IPS-20b (cell line): ENCODE data around the gene ARSG.

Source experiments
- H3K27ac ChIP-seq: one replicate; pipeline ENCODE4 v1.5.1; 2013; ENCODE audit warnings: low read length
- H3K27me3 ChIP-seq: 2 replicates; pipeline ENCODE4 v1.6.1; 2013; ENCODE audit warnings: mild to moderate bottlenecking, low read length, inconsistent platforms; ENCODE audit not compliant: insufficient read depth
- H3K36me3 ChIP-seq: 2 replicates; pipeline ENCODE4 v1.6.1; 2013; ENCODE audit warnings: low read depth, mild to moderate bottlenecking, inconsistent platforms, low read length, moderate library complexity; ENCODE audit not compliant: insufficient read depth
- H3K4me1 ChIP-seq: 2 replicates; pipeline ENCODE4 v1.6.1; 2013; ENCODE audit warnings: mild to moderate bottlenecking, control low read depth, inconsistent platforms, low read length, moderate library complexity; ENCODE audit not compliant: insufficient read depth
- H3K4me3 ChIP-seq: 2 replicates; pipeline ENCODE4 v1.5.1; 2013; ENCODE audit warnings: mild to moderate bottlenecking, low read length, inconsistent platforms
- H3K9ac ChIP-seq: 2 replicates; pipeline ENCODE4 v1.6.1; 2013; ENCODE audit warnings: low read depth, mild to moderate bottlenecking, inconsistent platforms, low read length, moderate library complexity
- H3K9me3 ChIP-seq: 2 replicates; pipeline ENCODE4 v1.6.1; 2013; ENCODE audit warnings: mild to moderate bottlenecking, low read depth, low read length, inconsistent platforms; ENCODE audit not compliant: insufficient read depth

Gene ARSG

DNA sequence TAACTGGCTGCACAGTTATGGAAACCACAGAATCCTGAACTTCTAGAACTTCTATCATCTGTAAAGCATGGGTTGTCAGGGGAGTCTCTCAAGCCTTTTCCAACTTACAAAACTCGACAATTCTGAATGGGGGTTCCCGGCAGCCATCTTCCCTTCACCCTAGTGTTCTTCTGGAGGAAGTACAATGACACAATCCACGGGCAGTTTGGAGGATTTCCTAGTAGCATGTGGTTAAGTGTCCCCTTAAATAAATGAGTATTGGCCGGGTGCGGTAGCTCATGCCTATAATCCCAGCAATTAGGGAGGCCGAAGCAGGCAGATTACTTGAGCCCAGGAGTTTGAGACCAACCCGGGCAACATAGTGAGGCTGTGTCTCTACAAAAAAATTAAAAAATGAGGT lies 2.5 kb upstream of the ARSG start:
- H3K4me3 ChIP-seq: no peak overlapping the region
- H3K27me3 ChIP-seq: peaks cover 45% of the 10 kb centered on the region
- no peaks in the 10 kb centered on the region for H3K36me3 ChIP-seq
- H3K9me3 ChIP-seq: no peaks in the 10 kb centered on the region
- no peak overlapping the region for H3K9ac ChIP-seq
- no peak overlapping the region for H3K27ac ChIP-seq
- H3K4me1 ChIP-seq: peaks cover 7% of the 10 kb centered on the region; the same call in 1 of the 2 replicates

DNA sequence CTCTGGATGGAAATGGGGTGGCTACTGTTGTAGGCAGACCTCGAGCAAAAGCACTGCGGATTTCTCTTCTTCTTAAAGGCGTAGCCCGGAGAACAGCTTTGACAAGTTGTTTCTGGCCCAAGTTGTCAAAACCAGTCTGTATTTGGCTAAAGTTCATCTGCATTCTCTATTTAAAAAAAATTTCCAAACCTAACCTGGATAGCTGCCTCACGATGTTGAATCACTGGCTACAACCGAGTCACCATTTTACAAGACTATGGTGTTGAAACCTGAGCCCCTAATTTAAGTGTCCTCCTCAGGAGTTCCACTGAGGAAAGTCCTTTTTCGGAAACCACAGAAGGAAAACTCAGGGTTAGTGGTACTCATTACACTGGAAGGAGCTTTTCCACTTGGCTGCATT lies 1.8 kb upstream of the ARSG start:
- Histone ChIP-seq H3K4me1 (peaks cover 13% of the 10 kb centered on the region; the same call in 1 of the 2 replicates), H3K27me3 (peaks cover 47% of the 10 kb centered on the region), H3K4me3 (peak overlapping the region; percentile 76), H3K36me3 (no peaks in the 10 kb centered on the region), H3K9ac (no peak overlapping the region), H3K9me3 (no peaks in the 10 kb centered on the region), H3K27ac (no peak overlapping the region)

DNA sequence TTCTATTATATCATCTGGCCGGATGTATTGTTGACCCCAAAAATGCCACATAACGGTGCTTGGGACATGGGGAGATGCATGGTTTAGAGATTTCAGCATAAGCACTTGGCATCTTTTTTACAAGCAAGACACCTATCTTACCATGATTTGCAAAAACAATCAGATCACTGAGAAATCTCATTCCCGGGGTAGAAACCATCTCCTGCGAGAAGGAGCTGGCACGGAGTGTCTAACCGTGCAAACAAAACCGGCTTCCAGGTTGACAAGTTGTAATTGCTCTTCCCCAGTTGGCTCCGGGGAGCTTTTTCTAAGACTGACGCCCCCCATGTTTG lies 1.4 kb upstream of the ARSG start:
- peaks cover 18% of the 10 kb centered on the region; the same call in 1 of the 2 replicates for H3K4me1 ChIP-seq
- H3K36me3 ChIP-seq: no peaks in the 10 kb centered on the region
- H3K27ac ChIP-seq: no peak overlapping the region
- H3K27me3 ChIP-seq: peaks cover 52% of the 10 kb centered on the region
- peak overlapping the region; percentile 76 for H3K4me3 ChIP-seq
- no peak overlapping the region for H3K9ac ChIP-seq
- H3K9me3 ChIP-seq: no peaks in the 10 kb centered on the region

DNA sequence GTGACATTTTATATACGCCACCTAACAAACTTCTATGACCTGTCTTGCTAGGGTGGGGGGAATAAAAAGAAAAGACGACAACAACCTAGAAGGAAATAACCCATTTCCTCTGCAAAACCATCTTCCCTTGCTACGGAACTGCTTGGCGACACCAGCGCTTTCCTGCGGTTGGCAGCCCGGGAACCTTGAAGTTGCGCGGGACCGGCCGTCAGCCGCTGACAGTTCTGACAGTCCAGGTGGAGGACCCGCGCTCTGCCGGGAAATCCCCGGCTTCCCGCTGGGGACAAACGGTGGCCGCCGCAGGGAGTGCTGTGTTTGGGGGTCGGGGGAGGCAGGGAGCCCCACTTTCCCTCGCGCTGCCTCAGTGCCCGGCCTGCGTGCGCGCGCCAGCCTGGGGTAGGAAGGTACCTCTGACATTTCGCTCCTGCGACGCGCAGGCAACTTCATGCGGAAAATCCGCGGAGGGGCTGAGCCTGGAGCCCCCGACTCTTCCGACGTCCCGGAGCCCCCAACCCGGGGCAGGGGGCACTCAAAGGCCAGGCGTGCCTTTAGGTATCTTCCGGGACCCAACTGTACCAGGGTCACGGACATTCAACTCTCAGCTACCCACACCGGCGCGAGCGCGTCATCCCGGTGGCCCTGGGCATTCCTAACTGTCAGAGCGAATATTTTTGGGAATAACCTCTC lies 884 bp upstream of the ARSG start:
- Histone ChIP-seq H3K9me3 (no peaks in the 10 kb centered on the region), H3K4me3 (peak overlapping the region; percentile 76), H3K36me3 (no peaks in the 10 kb centered on the region), H3K9ac (peak overlapping the region; percentile 44; the same call in 1 of the 2 replicates), H3K4me1 (peaks cover 20% of the 10 kb centered on the region; the same call in 1 of the 2 replicates), H3K27ac (no peak overlapping the region), H3K27me3 (peaks cover 53% of the 10 kb centered on the region)

DNA sequence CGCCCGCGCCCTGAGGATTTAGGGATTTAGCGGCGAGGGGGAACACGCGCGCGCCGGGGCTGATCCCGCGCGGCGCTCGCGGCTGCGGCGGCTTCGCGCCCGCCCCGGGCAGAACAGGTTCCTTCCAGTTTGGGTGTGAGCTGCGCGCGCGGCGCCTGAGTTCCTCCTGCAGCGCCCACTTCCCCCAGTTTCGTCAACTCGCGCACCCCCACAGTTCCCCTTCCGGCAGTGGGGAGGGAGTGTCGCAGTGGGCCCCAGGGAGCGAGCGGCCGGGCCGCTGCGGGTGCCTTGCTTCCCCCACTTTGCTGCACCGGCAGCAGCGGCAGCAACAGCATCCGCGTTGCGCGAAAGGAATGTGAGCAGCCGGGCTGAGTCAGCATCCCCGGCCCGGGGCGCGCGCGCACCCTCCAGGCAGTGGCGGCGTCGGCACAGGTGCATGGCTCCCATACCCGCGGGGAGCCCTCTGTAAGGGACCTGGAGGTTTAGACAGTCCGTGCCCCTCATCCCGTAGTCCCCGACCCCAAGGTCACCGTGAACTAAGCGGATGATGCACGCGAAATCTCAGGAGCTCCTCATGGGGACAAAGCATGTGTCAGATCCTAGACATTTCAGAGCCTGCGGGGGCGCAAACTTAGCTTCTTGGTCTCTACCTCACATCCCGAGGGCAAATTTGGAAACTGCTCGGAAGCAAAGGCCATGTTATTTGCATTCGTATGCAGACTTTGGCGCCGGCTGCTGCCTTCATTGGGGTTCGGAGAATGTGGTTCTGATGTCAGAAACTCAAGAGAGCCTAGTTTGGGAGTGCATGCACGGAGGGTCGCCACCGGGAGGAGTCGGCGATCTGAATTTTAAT lies 767 bp downstream of the ARSG start:
- no peaks in the 10 kb centered on the region for H3K9me3 ChIP-seq
- peaks cover 28% of the 10 kb centered on the region; the same call in 1 of the 2 replicates for H3K4me1 ChIP-seq
- H3K9ac ChIP-seq: peak overlapping the region; percentile 67
- no peaks in the 10 kb centered on the region for H3K36me3 ChIP-seq
- H3K27me3 ChIP-seq: peaks cover 53% of the 10 kb centered on the region
- peak overlapping the region; percentile 76 for H3K4me3 ChIP-seq
- H3K27ac ChIP-seq: no peak overlapping the region

DNA sequence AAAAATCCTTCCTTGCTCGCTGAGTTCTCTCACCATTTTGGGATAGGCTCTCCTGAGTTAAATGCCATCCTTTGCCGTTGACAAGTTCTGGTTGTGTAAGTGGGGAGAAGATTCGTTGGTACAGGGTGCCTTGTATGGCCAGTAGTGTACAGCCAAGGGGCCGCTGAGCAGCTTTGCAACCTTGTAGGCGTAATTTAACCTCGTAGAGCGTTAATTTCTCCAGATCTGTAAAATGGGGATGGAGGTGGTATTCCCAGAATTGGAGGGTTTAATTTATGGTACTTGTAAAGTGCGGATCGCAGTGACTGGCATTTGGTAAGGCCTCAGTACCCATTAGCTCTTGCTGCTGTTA lies 1.4 kb downstream of the ARSG start:
- Histone ChIP-seq H3K27me3 (peaks cover 53% of the 10 kb centered on the region), H3K27ac (no peak overlapping the region), H3K4me1 (peaks cover 31% of the 10 kb centered on the region; the same call in 1 of the 2 replicates), H3K4me3 (peak overlapping the region; percentile 76), H3K9me3 (no peaks in the 10 kb centered on the region), H3K36me3 (no peaks in the 10 kb centered on the region), H3K9ac (peak overlapping the region; percentile 67; the same call in 1 of the 2 replicates)

DNA sequence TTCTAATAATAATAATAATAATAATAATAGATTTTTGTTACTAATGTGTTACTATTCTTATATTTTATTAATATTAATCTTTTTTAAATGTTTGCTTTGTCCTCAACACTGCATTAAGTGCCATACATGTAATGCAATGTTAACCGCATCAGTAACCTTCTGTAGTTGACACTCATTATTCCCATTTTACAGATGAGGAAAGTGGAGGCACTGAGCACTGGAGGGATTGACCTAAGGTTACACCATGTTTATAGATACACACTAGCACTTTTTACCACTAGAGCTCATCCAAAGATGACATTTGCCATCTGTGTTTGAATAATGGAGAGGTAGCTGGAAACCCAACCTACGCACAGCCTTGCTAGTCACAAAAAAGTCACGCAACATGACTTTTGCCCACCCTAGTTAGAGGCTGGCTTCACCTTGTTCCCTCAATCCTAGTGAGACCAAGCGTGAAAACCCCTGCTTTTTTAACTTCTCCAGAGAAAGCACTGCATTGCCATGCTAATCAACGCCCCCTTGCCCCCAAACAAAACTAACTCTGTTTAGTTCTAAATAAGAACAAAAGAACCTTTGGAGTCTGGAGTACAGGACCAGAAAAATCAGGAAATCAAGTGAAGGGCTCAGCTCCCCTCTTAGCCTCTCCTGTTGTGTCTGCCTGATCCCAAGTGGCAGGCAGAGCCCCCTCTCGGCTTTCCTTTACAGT lies 2.3 kb downstream of the ARSG start:
- peaks cover 48% of the 10 kb centered on the region for H3K27me3 ChIP-seq
- peaks cover 31% of the 10 kb centered on the region; the same call in 1 of the 2 replicates for H3K4me1 ChIP-seq
- peak overlapping the region; percentile 36; the same call in 1 of the 2 replicates for H3K4me3 ChIP-seq
- H3K9me3 ChIP-seq: no peaks in the 10 kb centered on the region
- no peaks in the 10 kb centered on the region for H3K36me3 ChIP-seq
- no peak overlapping the region for H3K9ac ChIP-seq
- H3K27ac ChIP-seq: no peak overlapping the region

DNA sequence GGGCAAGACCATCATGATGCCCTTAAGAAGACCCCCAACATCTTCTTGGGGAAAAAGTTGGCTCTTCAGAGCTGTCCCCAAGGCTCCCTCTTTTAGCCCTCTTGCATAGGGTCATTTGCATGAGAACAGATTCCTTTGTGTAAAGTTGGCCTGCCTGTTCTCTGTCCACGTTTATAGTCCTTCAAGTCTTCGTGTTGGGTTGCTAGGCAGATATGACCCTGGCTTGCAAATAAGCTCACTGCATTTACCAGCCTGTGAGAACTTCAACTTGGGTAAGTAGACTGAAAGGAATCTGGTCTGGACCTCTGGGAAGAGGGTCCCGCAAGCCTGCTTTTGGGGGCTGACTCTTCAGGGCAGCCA lies 2.9 kb downstream of the ARSG start:
- Histone ChIP-seq H3K9ac (no peak overlapping the region), H3K27me3 (peaks cover 42% of the 10 kb centered on the region), H3K9me3 (no peaks in the 10 kb centered on the region), H3K36me3 (no peaks in the 10 kb centered on the region), H3K27ac (no peak overlapping the region), H3K4me1 (peaks cover 31% of the 10 kb centered on the region; the same call in 1 of the 2 replicates), H3K4me3 (peak overlapping the region; percentile 36; the same call in 1 of the 2 replicates)

DNA sequence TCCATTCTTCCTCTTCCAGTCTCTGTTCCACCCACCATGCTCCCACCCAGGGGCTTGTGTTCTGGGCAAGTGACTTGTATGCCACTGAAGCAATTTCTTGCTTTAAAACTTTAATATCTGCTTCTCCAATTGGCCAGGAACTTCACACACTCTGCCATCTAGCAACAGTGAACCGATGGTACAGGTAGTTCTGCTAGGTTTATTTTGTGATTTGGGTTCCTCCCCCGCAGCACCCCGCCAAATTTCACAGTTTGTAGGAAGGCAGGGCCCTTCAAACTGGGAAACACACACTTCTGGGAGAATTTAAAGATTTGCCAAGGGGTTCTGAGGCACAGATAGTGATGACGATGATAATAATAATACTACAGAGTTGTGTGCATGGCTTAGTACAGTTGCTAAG lies 3.3 kb downstream of the ARSG start:
- H3K27ac ChIP-seq: no peak overlapping the region
- no peaks in the 10 kb centered on the region for H3K9me3 ChIP-seq
- peaks cover 31% of the 10 kb centered on the region; the same call in 1 of the 2 replicates for H3K4me1 ChIP-seq
- H3K4me3 ChIP-seq: 0 out of 2 replicates have a peak overlapping the region, but pooled peaks have one; percentile 36
- no peak overlapping the region for H3K9ac ChIP-seq
- H3K27me3 ChIP-seq: peaks cover 38% of the 10 kb centered on the region
- no peaks in the 10 kb centered on the region for H3K36me3 ChIP-seq

DNA sequence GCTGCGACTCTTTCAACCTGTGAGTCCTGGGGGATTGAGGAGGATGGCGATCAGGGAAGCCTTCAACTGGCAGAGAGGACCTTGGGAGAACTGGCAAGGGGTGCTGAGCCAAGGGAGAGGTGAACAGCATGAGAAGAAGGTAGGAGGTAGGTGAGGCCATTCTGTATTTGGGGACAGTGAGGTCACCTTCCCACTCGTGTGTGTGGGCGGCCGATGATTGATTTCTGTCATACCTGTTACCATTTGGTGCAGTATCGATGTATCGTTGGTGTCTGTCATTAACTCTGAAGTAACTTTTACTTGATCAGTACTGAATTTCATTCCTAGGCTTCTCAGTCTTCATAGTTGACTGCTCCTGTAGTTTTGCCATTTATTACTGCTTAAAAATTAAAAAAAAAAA lies 3.8 kb downstream of the ARSG start:
- peaks cover 31% of the 10 kb centered on the region; the same call in 1 of the 2 replicates for H3K4me1 ChIP-seq
- no peak overlapping the region for H3K27ac ChIP-seq
- H3K9me3 ChIP-seq: no peaks in the 10 kb centered on the region
- H3K4me3 ChIP-seq: no peak overlapping the region
- H3K27me3 ChIP-seq: peaks cover 33% of the 10 kb centered on the region
- no peak overlapping the region for H3K9ac ChIP-seq
- H3K36me3 ChIP-seq: no peaks in the 10 kb centered on the region
